HG03571 (cell line): Measurements from ENCODE around the gene KPNA3.
"Not testable (repeated sequence)": the region's sequence is repeated elsewhere in the genome, so short reads cannot be mapped to it uniquely, and the experiment has no call there.

Experiments used
- ATAC-seq: cut with Tn5 transposase; IDR thresholded peaks from one replicate; pipeline ENCODE4 v1.9.1; 2021; ENCODE audit not compliant: unreplicated experiment

Gene KPNA3

GRCh38 chr13:49807681-49808080 lies 15.2 kb upstream of the KPNA3 start:
- no peak for ATAC-seq

GRCh38 chr13:49806126-49806536 lies 13.6 kb upstream of the KPNA3 start:
- ATAC-seq: no peak

- ATAC-seq: not testable (repeated sequence)
These were observed 10.6 kb upstream of the KPNA3 start for GRCh38 chr13:49803047-49803446.

- no peak for ATAC-seq
These were observed 9.9 kb upstream of the KPNA3 start for GRCh38 chr13:49802426-49802825.

- ATAC-seq: peak; percentile 25
These were observed 552 bp downstream of the KPNA3 start for GRCh38 chr13:49791711-49792549.

GRCh38 chr13:49791315-49791710 lies 1.2 kb downstream of the KPNA3 start:
- no peak for ATAC-seq

GRCh38 chr13:49789968-49790367 lies 2.5 kb downstream of the KPNA3 start:
- ATAC-seq: no peak

- ATAC-seq: no peak
These were observed 6.0 kb downstream of the KPNA3 start for GRCh38 chr13:49786401-49787008.

- ATAC-seq: no peak
These were observed 7.5 kb downstream of the KPNA3 start for GRCh38 chr13:49784886-49785570.

- no peak for ATAC-seq
These were observed 8.6 kb downstream of the KPNA3 start for GRCh38 chr13:49783865-49784264.

GRCh38 chr13:49782784-49783183 lies 9.7 kb downstream of the KPNA3 start:
- no peak for ATAC-seq

- no peak for ATAC-seq
These were observed 10.7 kb downstream of the KPNA3 start for GRCh38 chr13:49781806-49782205.

GRCh38 chr13:49779721-49780120 lies 12.8 kb downstream of the KPNA3 start:
- ATAC-seq: no peak

GRCh38 chr13:49777746-49778614 lies 14.5 kb downstream of the KPNA3 start:
- ATAC-seq: no peak

- no peak for ATAC-seq
These were observed 15.6 kb downstream of the KPNA3 start for GRCh38 chr13:49776871-49777270.

- no peak for ATAC-seq
These were observed 18.0 kb downstream of the KPNA3 start for GRCh38 chr13:49774376-49775005.

GRCh38 chr13:49772828-49773227 lies 19.7 kb downstream of the KPNA3 start:
- ATAC-seq: no peak

GRCh38 chr13:49761811-49762210 lies 30.7 kb downstream of the KPNA3 start:
- not testable (repeated sequence) for ATAC-seq

GRCh38 chr13:49760558-49760957 lies 31.9 kb downstream of the KPNA3 start:
- ATAC-seq: no peak

- no peak for ATAC-seq
These were observed 33.0 kb downstream of the KPNA3 start for GRCh38 chr13:49759503-49759902.
